Measurements from ENCODE around the gene LMX1A.

The LMX1A gene

GRCh38 chr1:165288350-165289120 lies 68.0 kb downstream of the LMX1A start:
- no peaks in the 10 kb centered on the region for H3K36me3 ChIP-seq (ENCODE audit: insufficient read depth, low read length)
- H3K27me3 ChIP-seq (ENCODE audit: insufficient read depth, low read length), result no peaks in the 10 kb centered on the region
- peaks cover 20% of the 10 kb centered on the region for H3K4me1 ChIP-seq (ENCODE audit: insufficient read depth, low read length)
- H3K4me3 ChIP-seq (ENCODE audit: low read length), result no peak overlapping the region
- no peak overlapping the region for H3K9ac ChIP-seq (ENCODE audit: low read depth, low read length)
- H3K9me3 ChIP-seq (ENCODE audit: insufficient read depth, low read depth, low read length), result peaks cover 6% of the 10 kb centered on the region
- 72% methylated on average over 15 of the region's 15 CpGs for WGBS
- H3K27ac ChIP-seq (ENCODE audit: low read depth, low read length), result no peak overlapping the region

- peaks cover 20% of the 10 kb centered on the region for H3K4me1 ChIP-seq (ENCODE audit: insufficient read depth, low read length)
- WGBS, result 90% methylated on average over 2 of the region's 4 CpGs
- no peaks in the 10 kb centered on the region for H3K27me3 ChIP-seq (ENCODE audit: insufficient read depth, low read length)
- no peaks in the 10 kb centered on the region for H3K36me3 ChIP-seq (ENCODE audit: insufficient read depth, low read length)
- no peak overlapping the region for H3K9ac ChIP-seq (ENCODE audit: low read depth, low read length)
- no peak overlapping the region for H3K27ac ChIP-seq (ENCODE audit: low read depth, low read length)
- H3K4me3 ChIP-seq (ENCODE audit: low read length), result no peak overlapping the region
- peaks cover 6% of the 10 kb centered on the region for H3K9me3 ChIP-seq (ENCODE audit: insufficient read depth, low read depth, low read length)
These were observed 68.7 kb downstream of the LMX1A start for GRCh38 chr1:165287781-165288180.

DNA sequence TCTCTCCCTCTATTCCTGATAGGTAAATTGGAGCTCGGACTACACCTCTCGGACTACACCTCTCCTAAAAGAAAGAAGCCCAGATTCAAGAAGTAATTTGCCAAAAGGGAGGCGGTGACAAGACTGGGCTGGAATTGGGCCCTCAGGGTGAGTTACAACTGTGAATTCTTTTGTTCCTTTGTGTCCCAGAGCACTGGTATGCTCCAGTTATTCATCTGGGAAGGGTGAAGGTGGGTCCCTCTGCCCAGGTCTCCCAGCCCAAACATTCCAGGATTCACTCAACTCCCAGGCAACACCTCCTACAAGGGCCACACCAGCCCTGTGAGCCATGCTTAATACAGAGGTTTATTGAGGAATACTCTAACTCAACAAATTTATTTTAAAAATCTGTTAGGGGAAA lies 69.2 kb downstream of the LMX1A start:
- Histone ChIP-seq H3K27me3 (ENCODE audit: insufficient read depth, low read length) (no peaks in the 10 kb centered on the region), H3K36me3 (ENCODE audit: insufficient read depth, low read length) (no peaks in the 10 kb centered on the region), H3K9me3 (ENCODE audit: insufficient read depth, low read depth, low read length) (peaks cover 6% of the 10 kb centered on the region), H3K4me1 (ENCODE audit: insufficient read depth, low read length) (peaks cover 20% of the 10 kb centered on the region), H3K4me3 (ENCODE audit: low read length) (no peak overlapping the region), H3K9ac (ENCODE audit: low read depth, low read length) (no peak overlapping the region), H3K27ac (ENCODE audit: low read depth, low read length) (no peak overlapping the region)
- WGBS, result 51% methylated on average over 3 of the region's 3 CpGs

DNA sequence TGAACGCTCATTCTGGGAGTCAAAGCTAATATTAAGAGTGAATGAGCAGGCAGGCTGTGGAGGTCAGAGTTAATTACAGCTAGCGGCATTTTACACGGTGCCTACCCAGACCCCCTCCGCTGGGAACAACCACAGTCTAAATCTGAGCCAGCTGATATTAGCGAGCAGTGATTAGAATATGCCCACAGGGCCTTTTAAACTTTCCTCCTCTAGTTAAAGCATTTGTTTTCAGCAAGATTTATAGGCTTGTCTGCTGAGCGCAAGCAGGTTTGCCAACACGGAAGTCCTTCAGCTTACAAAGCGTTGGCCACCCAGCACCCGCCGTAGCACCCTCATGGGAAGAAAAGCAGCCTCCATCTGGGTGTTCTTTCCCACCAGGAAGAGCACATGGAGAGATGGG lies 72.1 kb downstream of the LMX1A start:
- H3K36me3 ChIP-seq (ENCODE audit: insufficient read depth, low read length), result no peaks in the 10 kb centered on the region
- no peaks in the 10 kb centered on the region for H3K9me3 ChIP-seq (ENCODE audit: insufficient read depth, low read depth, low read length)
- 91% methylated on average over 10 of the region's 10 CpGs for WGBS
- H3K9ac ChIP-seq (ENCODE audit: low read depth, low read length), result no peak overlapping the region
- H3K4me1 ChIP-seq (ENCODE audit: insufficient read depth, low read length), result peaks cover 36% of the 10 kb centered on the region
- no peaks in the 10 kb centered on the region for H3K27me3 ChIP-seq (ENCODE audit: insufficient read depth, low read length)
- H3K27ac ChIP-seq (ENCODE audit: low read depth, low read length), result no peak overlapping the region
- no peak overlapping the region for H3K4me3 ChIP-seq (ENCODE audit: low read length)

- Histone ChIP-seq H3K9me3 (ENCODE audit: insufficient read depth, low read depth, low read length) (no peaks in the 10 kb centered on the region), H3K4me3 (ENCODE audit: low read length) (no peak overlapping the region), H3K27ac (ENCODE audit: low read depth, low read length) (no peak overlapping the region), H3K4me1 (ENCODE audit: insufficient read depth, low read length) (peaks cover 16% of the 10 kb centered on the region), H3K36me3 (ENCODE audit: insufficient read depth, low read length) (no peaks in the 10 kb centered on the region), H3K9ac (ENCODE audit: low read depth, low read length) (no peak overlapping the region), H3K27me3 (ENCODE audit: insufficient read depth, low read length) (no peaks in the 10 kb centered on the region)
- WGBS, result 89% methylated on average over 3 of the region's 3 CpGs
These were observed 75.2 kb downstream of the LMX1A start for GRCh38 chr1:165281207-165281901.

DNA sequence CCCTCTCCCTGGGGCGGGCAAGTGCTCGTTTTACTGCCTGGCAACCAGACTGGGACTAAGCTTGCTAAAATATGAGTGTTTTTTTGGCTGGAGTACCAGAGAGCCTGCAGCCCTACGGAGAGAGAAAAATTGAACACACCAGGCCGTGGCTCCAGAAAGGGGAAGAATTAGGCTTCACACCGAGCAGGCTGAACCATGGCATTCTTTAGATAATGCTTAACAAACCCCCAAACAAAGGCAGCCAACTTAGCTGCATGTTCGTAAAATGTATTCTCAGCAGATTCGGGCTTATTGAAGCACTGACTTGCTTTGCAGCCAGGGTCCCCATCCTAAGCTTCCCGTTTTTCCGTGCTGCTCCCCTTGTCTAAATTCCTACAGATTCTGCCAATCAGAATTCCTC lies 76.6 kb downstream of the LMX1A start:
- H3K27ac ChIP-seq (ENCODE audit: low read depth, low read length), result no peak overlapping the region
- 35% methylated on average over 9 of the region's 9 CpGs for WGBS
- no peak overlapping the region for H3K4me3 ChIP-seq (ENCODE audit: low read length)
- no peaks in the 10 kb centered on the region for H3K27me3 ChIP-seq (ENCODE audit: insufficient read depth, low read length)
- H3K36me3 ChIP-seq (ENCODE audit: insufficient read depth, low read length), result no peaks in the 10 kb centered on the region
- no peaks in the 10 kb centered on the region for H3K9me3 ChIP-seq (ENCODE audit: insufficient read depth, low read depth, low read length)
- H3K4me1 ChIP-seq (ENCODE audit: insufficient read depth, low read length), result peaks cover 30% of the 10 kb centered on the region
- no peak overlapping the region for H3K9ac ChIP-seq (ENCODE audit: low read depth, low read length)

GRCh38 chr1:165276314-165276713 lies 80.2 kb downstream of the LMX1A start:
- no peaks in the 10 kb centered on the region for H3K36me3 ChIP-seq (ENCODE audit: insufficient read depth, low read length)
- no peaks in the 10 kb centered on the region for H3K9me3 ChIP-seq (ENCODE audit: insufficient read depth, low read depth, low read length)
- H3K4me3 ChIP-seq (ENCODE audit: low read length), result no peak overlapping the region
- no peak overlapping the region for H3K27ac ChIP-seq (ENCODE audit: low read depth, low read length)
- WGBS, result 88% methylated on average over 2 of the region's 2 CpGs
- H3K9ac ChIP-seq (ENCODE audit: low read depth, low read length), result no peak overlapping the region
- H3K4me1 ChIP-seq (ENCODE audit: insufficient read depth, low read length), result peaks cover 30% of the 10 kb centered on the region
- H3K27me3 ChIP-seq (ENCODE audit: insufficient read depth, low read length), result no peaks in the 10 kb centered on the region

DNA sequence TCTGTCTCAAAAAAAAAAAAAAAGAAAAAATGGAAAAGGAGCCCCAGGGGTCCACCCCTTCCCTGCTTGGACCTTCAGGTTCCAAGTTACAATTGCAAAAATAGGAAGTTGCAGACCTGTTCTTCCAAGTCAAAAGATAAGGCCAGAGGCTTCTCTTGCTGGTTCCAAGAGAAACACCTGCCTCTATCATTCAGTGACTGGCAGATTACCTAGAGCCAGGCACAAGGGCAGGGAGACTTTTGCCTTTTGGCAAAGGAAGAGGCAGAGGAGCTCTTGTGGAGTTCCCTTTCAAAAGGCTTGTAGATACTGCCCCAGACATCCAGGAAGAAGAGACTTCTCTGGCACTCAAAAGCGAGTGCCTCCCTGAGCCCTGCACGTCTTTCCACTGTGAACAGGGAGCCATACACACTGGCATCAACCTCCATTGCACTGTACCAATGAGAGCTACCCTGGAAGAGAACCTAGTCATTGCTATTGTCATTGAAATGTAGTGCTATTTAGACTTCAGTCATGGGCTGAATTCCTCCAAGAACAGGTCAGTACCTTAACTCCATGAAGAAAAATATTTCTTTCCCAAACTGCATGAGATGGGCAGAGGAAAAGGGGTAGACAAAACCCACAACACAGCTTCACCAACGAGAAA lies 91.2 kb downstream of the LMX1A start:
- Histone ChIP-seq H3K27ac (ENCODE audit: low read depth, low read length) (no peak overlapping the region), H3K36me3 (ENCODE audit: insufficient read depth, low read length) (no peaks in the 10 kb centered on the region), H3K27me3 (ENCODE audit: insufficient read depth, low read length) (no peaks in the 10 kb centered on the region), H3K9me3 (ENCODE audit: insufficient read depth, low read depth, low read length) (no peaks in the 10 kb centered on the region), H3K4me3 (ENCODE audit: low read length) (no peak overlapping the region), H3K4me1 (ENCODE audit: insufficient read depth, low read length) (peaks cover 7% of the 10 kb centered on the region), H3K9ac (ENCODE audit: low read depth, low read length) (no peak overlapping the region)
- WGBS, result 76% methylated on average over 3 of the region's 3 CpGs

DNA sequence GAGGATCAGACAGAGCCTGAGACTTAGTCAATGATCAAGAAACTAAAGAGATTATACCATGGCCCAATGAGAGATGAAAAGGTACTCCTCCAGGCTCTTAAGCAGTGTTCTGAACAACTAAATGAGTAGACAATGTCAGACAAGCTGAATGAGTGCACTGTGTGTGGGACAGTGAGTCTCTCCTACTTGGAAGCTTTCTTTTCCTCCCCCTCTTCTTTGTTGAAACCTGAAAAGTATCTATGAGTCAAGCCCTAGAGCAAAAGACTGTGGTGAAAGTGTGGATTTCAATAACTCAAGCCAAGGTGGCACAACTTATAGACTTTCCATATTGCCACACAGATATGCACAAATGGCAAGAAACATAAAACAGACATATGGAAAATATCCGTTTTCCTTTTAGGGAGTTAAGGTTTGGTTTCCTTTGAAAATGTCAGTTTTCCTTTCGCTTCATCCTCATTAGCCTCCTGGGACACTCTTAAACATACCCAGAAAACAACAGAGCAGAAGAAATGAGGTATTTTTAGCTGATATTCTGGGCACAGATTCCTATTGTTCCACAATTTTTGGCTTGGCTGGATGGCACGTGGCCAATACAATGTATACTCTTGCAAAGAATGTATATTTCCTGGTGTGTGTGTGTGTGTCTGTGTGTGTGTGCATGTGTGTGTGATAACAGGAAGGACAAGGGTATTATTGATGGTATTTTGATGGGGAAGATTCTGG lies 96.6 kb downstream of the LMX1A start:
- Histone ChIP-seq H3K4me3 (ENCODE audit: low read length) (no peak overlapping the region), H3K9me3 (ENCODE audit: insufficient read depth, low read depth, low read length) (no peaks in the 10 kb centered on the region), H3K27ac (ENCODE audit: low read depth, low read length) (no peak overlapping the region), H3K4me1 (ENCODE audit: insufficient read depth, low read length) (no peaks in the 10 kb centered on the region; the same call in 1 of the 2 replicates), H3K36me3 (ENCODE audit: insufficient read depth, low read length) (no peaks in the 10 kb centered on the region), H3K27me3 (ENCODE audit: insufficient read depth, low read length) (no peaks in the 10 kb centered on the region), H3K9ac (ENCODE audit: low read depth, low read length) (no peak overlapping the region)
- 90% methylated on average over 1 of the region's 3 CpGs for WGBS

GRCh38 chr1:165259236-165259635 lies 97.3 kb downstream of the LMX1A start:
- H3K36me3 ChIP-seq (ENCODE audit: insufficient read depth, low read length), result no peaks in the 10 kb centered on the region
- WGBS, result 89% methylated on average over 2 of the region's 2 CpGs
- no peak overlapping the region for H3K27ac ChIP-seq (ENCODE audit: low read depth, low read length)
- H3K4me3 ChIP-seq (ENCODE audit: low read length), result no peak overlapping the region
- no peaks in the 10 kb centered on the region for H3K27me3 ChIP-seq (ENCODE audit: insufficient read depth, low read length)
- H3K4me1 ChIP-seq (ENCODE audit: insufficient read depth, low read length), result peaks cover 2% of the 10 kb centered on the region; the same call in 1 of the 2 replicates
- no peak overlapping the region for H3K9ac ChIP-seq (ENCODE audit: low read depth, low read length)
- no peaks in the 10 kb centered on the region for H3K9me3 ChIP-seq (ENCODE audit: insufficient read depth, low read depth, low read length)
